ENCODE results near the gene RPL7A. TPM values are rescaled to one million over a fixed set of nuclear protein-coding genes. Genes with fewer than 3 reads are reported as not detected.
"Not testable (repeated sequence)": the region's sequence is repeated elsewhere in the genome, so short reads cannot be mapped to it uniquely, and the experiment has no call there.

Gene RPL7A
- total RNA-seq, 1 donor from 2014 or later: 834 TPM

- ATAC-seq (ENCODE audit: poor library complexity) (no peak), DNase-seq (no peak)
- intact Hi-C loops (cut with DNase I): no loop called here
Observed at GRCh38 chr9:133360400-133361393, 12.7 kb downstream of the RPL7A start.

DNA sequence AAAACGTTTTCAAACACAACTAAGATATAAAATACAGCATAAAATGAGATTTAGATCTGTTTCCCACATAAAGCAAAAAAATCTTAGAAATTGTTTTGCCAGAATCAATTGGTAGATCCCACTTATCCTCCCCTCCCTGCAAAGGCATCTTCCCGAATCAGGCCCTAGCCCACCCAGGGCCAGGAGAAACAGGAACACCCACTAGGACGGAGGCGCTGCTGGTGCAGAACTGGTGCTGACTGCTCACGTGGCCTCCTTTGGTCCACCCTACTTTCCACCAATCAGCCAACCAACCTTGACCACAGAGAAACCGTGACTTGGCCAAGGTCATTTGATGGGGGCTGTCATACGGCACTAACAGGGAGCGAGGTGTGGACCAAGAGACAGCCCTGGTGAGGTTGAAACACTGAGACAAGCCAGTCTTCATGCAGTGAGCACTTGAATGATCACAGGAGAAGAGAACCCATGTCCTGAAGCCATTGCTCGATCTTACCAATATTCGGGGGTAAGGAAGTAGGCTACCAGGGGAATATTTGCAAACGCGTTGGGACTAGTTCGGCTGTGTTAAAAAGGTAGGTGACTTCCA, 13.6 kb downstream of the RPL7A start:
- no peak for ATAC-seq (ENCODE audit: poor library complexity)
- intact Hi-C loops (cut with DNase I): no loop called here
- DNase-seq: no peak

DNA sequence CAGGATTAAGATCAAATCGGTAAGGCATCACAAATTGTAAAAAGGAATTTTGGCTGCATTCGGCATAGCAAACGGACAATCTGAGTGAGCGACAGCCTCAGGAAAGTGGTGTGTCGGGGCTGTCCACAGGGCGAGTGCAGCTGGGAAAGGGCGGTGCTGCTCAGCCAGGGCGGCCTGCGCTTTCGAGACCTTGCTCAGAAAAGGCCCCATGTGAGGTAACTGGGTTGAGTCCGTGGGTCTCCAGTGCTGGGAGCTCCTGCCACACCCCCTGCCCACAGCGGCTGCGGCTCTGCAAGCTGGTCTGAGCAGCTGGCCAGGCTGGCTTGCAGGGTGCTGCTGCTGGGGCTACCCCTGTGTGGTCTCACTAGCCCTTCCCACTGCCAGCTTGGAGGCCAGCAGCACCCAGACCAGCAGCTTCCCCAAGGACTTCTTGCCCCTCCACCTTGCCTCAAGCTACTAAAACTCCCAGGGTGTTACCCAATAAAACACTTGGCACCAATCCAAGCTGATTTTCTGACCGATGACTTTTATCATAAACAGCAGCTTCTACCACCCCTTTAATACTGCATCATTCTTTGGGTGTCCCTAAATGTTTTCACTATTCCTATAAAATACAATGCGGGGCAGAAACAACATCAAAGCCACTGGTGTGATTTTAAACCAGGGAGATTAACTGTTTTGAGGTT, 14.5 kb downstream of the RPL7A start:
- DNase-seq (no peak), ATAC-seq (ENCODE audit: poor library complexity) (no peak)
- intact Hi-C loops (cut with DNase I): no loop called here

GRCh38 chr9:133366435-133366834, 18.4 kb downstream of the RPL7A start:
- intact Hi-C loops (cut with DNase I): no loop called here
- DNase-seq (no peak), ATAC-seq (ENCODE audit: poor library complexity) (no peak)

DNA sequence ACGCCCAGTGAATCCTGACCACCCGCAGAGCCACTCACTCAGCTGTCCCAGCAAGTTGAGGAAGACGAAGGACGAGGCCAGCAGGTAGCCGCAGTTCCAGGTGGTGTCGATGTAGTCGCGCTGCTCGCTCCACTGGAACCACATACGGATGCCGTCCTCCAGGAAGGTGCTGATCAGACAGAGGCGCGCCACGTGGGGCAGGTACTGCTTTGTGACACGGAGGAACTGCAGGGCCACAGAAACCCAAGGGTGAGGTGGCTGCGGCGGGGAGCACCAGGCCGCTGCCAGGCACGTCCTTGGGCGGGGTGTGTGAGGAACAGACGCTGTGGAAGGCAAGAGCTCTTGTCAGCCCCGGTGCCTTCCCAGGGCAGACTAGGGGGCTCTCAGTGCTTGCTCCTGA, 19.2 kb downstream of the RPL7A start:
- ATAC-seq (ENCODE audit: poor library complexity) (no peak), DNase-seq (no peak)
- intact Hi-C loops (cut with DNase I): no loop called here

- DNase-seq (no peak), ATAC-seq (ENCODE audit: poor library complexity) (no peak)
- intact Hi-C loops (cut with DNase I): no loop called here
Observed at GRCh38 chr9:133367778-133368177, 19.8 kb downstream of the RPL7A start.

DNA sequence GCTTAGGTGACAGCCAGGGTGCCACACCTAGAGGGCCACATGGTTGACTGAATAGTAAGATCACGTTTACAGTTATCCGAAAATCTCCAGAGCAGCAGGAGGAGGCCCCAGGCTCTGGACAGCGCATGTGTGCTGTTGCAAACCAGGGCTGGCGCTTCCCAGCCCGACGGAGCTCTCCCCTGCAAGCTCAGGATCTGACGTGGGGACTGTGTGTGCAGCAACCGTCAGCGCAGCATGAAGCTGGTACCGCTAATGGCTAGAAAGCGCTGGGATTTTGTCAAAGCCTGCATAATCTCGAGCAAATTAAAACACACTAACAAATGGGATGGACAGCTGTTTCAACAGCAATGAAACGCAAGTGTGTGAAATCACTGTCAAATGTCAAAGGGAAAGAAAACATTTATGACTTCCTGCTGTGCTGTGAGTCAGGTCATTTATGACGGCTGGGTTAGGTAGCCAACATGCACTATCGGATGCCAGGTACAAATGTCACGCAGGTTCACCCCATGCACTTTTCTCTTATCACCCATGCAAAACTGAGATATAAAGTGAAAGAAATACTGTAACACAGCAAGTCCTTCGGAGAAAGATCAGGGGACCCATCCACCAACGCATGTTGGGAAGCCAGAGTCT, 20.3 kb downstream of the RPL7A start:
- no peak for DNase-seq
- intact Hi-C loops (cut with DNase I): no loop called here
- no peak for ATAC-seq (ENCODE audit: poor library complexity)

DNA sequence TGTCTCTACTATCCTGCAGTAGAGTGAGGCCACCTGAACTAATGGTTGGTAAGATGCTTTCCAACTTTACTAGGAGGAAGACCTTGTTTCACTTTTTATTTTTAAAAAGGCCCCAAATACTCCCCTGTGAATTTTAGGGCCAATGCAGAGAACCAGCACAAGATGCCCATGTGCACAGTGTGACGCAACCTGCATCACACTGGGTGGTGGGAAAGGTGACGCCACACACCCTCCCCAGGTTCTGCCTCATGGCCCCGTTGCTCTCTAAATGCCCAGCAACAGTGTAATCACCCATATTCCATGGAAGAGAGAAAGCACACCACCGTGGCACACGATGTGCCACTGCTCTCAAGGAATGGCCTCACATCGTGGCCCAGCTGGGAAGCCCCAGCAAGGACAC, 21.4 kb downstream of the RPL7A start:
- ATAC-seq (ENCODE audit: poor library complexity): no peak
- intact Hi-C loops (cut with DNase I): no loop called here
- DNase-seq: no peak

- ATAC-seq (ENCODE audit: poor library complexity): no peak
- no peak for DNase-seq
- intact Hi-C loops (cut with DNase I): no loop called here
Observed at GRCh38 chr9:133369933-133370332, 21.9 kb downstream of the RPL7A start.

DNA sequence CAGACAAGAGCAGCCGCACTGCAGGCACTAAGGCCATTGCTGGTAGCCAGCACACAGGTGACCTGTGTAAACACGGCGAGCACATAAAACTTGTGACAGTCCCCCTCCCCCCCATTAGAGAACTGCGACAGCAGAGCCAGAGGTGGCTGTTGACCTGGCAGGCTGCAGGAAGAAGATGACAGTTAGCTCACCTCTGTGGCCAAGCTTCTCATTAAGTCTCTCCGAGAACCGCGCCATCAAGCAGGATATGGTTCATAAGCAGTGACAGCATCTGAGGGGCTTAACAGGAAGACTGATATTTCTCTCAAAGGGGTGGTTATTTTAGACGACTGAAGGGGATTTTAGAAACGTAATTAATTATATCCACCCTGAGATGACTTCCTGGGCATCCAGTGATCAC, 22.7 kb downstream of the RPL7A start:
- intact Hi-C loops (cut with DNase I): no loop called here
- ATAC-seq (ENCODE audit: poor library complexity) (no peak), DNase-seq (no peak)

- intact Hi-C loops (cut with DNase I): no loop called here
- no peak for DNase-seq
- no peak for ATAC-seq (ENCODE audit: poor library complexity)
Observed at GRCh38 chr9:133371261-133371711, 23.3 kb downstream of the RPL7A start.

DNA sequence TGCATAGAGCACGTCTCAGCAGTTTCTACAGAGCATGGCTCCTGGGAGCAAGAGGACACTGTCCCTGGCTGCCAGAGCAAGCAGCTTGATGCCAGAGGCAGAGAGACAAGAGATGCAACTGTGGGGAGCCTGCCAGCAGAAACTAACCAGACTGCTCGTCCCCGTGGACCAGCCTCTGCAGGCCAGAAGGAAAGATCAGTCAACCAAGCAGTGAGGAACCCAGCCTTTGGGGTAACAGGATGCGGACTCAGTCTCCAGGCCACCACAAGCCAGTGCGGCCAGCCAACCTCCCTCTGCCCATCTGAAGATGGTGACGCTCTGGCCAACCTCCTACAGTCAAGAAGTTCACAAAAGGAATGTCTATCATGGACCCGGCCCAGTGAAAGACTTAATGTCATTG, 24.1 kb downstream of the RPL7A start:
- no peak for ATAC-seq (ENCODE audit: poor library complexity)
- intact Hi-C loops (cut with DNase I): no loop called here
- peak; percentile 64 for DNase-seq

DNA sequence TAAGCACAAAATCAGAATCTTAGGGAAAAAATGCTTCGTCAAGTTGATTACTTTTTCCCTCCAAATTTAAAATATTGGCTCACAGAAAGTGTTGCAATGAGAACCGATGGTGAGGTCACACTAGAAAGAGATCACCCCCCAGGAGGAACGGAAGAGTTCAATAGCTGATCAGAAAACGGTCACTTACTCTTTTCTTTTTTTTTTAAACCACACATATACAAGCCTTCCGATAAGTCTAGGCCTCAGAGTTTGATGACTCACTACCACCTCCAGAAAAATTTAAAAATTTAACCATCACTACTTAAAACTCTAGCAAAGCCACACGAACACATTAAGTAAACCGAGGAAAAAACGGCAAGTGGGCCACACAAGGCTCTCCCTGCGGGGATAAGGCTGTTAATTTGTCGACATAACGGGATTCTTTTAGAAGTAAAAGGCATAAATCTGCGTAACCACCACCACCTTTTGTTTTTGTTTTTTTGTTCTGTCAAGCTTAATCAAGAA, 26.6 kb downstream of the RPL7A start:
- ATAC-seq (ENCODE audit: poor library complexity) (no peak), DNase-seq (no peak)
- intact Hi-C loops (cut with DNase I): no loop called here

- no peak for ATAC-seq (ENCODE audit: poor library complexity)
- intact Hi-C loops (cut with DNase I): no loop called here
- DNase-seq: no peak
Observed at GRCh38 chr9:133375116-133375723, 27.2 kb downstream of the RPL7A start.

- peak; percentile 99 for DNase-seq
- intact Hi-C loops (cut with DNase I): no loop called here
- ATAC-seq (ENCODE audit: poor library complexity): peak; percentile 99
Observed at GRCh38 chr9:133375724-133376654, 28.0 kb downstream of the RPL7A start, which contains the start of the genes STKLD1 and SURF4. TSS of gene STKLD1 (plus strand) at chr9:133376366. CDS start at chr9:133376474, 108 bp downstream. TSS of gene SURF4 (minus strand) at chr9:133376060. CDS start at chr9:133375969, 91 bp downstream.

DNA sequence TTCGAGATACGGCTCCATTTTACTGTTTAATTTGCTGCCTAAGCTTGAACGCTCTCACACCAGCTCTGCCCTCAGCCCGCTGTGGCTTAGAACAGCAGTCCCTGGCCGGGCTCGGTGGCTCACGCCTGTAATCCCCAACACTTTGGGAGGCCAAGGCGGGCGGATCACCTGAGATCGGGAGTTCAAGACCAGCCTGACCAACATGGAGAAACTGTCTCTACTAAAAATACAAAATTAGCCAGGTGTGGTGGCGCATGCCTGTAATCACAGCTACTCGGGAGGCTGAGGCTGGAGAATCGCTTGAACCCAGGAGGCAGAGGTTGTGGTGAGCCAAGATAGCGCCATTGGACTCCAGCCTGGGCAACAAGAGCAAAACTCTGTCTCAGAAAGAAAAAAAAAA, 29.3 kb downstream of the RPL7A start:
- intact Hi-C loops (cut with DNase I); DNase-seq; ATAC-seq (ENCODE audit: poor library complexity): not testable (repeated sequence)

- DNase-seq (no peak), ATAC-seq (ENCODE audit: poor library complexity) (no peak)
- intact Hi-C loops (cut with DNase I): no loop called here
Observed at GRCh38 chr9:133377721-133378216, 29.8 kb downstream of the RPL7A start.

All from Right ventricle myocardium superior (tissue), 1 donor.